ENCODE measurements around the gene CRYBB1. TPM values are rescaled to one million over a fixed set of nuclear protein-coding genes. Genes with fewer than 3 reads are reported as not detected.

CRYBB1 gene
- total and polyA plus RNA-seq, 2 donors (not counting 3 experiments of a cell fraction or from before 2014, with no cell fraction given) = not detected

DNA sequence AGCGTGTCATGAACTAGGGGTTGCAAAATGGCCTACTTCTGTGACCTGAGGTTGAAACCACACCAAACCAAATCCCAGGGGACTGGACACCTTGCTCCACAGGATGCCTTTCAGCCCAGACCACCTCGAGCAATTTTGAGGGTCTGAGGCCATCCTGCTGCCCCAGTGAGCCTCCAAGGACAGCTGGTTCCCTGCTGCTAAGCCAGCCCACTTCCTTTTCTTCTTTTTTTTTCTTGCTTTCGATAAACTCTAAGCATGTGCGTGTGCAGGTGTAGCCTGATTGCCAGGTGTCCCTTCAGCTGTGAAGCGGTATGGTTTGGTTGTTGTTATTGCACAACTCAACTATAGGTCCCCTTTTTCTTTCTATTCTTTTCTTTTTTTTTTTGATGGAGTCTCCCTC is 2.7 kb downstream of the CRYBB1 start:
- FAIRE-seq = no peak
- H3K9me3 ChIP-seq (replicated peaks; ENCODE audit: control insufficient read depth, insufficient read depth, low read length) = no peaks in the 10 kb centered on the region
- no peak overlapping the region for H3K4me3 ChIP-seq (replicated peaks in 1 of 3; ENCODE audit: insufficient read depth in 1 of 3, low read depth in 1 of 3, low read length in 3 of 3)
- intact Hi-C loops (cut with micrococcal nuclease) = no loop called here
- no peak for DNase-seq (ENCODE audit: low read depth, low spot score)
- no peak overlapping the region for H3K9ac ChIP-seq (replicated peaks; ENCODE audit: extremely low read depth, insufficient read depth, low read length)
- H3K9me1 ChIP-seq (replicated peaks; ENCODE audit: control insufficient read depth, extremely low read depth, insufficient read depth, low read length) = no peaks in the 10 kb centered on the region
- no peaks in the 10 kb centered on the region for H3K79me2 ChIP-seq (ENCODE audit: control insufficient read depth, insufficient read depth, low read length)
- H3K36me3 ChIP-seq (ENCODE audit: control insufficient read depth in 2 of 2, extremely low read depth in 1 of 2, insufficient read depth in 2 of 2, low read length in 2 of 2) = no peaks in the 10 kb centered on the region
- ChIA-PET POLR2A (no interaction called here), CTCF (no interaction called here)
- dilution Hi-C loops (cut with MboI; ENCODE audit: extremely low pct_ligation_motif_present, low sequenced_read_pairs) = no loop called here
- TF ChIP-seq FOS (IDR thresholded peaks at IDR 0.05; ENCODE audit: borderline replicate concordance, insufficient read depth, low read length) (no peak), JUN (IDR thresholded peaks at IDR 0.05; ENCODE audit: borderline replicate concordance, insufficient read depth, insufficient read length, low read depth) (no peak), GATA2 (IDR thresholded peaks at IDR 0.05; ENCODE audit: insufficient read depth, insufficient read length, low read depth, low read length) (no peak), POLR2AphosphoS5 (IDR thresholded peaks at IDR 0.05; ENCODE audit: insufficient read depth, low read depth, low read length) (no peak), POLR2A (IDR thresholded peaks at IDR 0.05; ENCODE audit: low read depth, low read length) (no peak), EZH2 (IDR thresholded peaks at IDR 0.05; ENCODE audit: borderline replicate concordance, low read depth, low read length, severe bottlenecking) (no peak), MYC (IDR thresholded peaks at IDR 0.05; ENCODE audit: low read depth, low read length) (no peak)
- TF ChIP-seq, protein P1, sequence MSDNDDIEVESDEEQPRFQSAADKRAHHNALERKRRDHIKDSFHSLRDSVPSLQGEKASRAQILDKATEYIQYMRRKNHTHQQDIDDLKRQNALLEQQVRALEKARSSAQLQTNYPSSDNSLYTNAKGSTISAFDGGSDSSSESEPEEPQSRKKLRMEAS (IDR thresholded peaks at IDR 0.05; ENCODE audit: insufficient read depth, insufficient read length) = no peak
- TF ChIP-seq, protein P2, sequence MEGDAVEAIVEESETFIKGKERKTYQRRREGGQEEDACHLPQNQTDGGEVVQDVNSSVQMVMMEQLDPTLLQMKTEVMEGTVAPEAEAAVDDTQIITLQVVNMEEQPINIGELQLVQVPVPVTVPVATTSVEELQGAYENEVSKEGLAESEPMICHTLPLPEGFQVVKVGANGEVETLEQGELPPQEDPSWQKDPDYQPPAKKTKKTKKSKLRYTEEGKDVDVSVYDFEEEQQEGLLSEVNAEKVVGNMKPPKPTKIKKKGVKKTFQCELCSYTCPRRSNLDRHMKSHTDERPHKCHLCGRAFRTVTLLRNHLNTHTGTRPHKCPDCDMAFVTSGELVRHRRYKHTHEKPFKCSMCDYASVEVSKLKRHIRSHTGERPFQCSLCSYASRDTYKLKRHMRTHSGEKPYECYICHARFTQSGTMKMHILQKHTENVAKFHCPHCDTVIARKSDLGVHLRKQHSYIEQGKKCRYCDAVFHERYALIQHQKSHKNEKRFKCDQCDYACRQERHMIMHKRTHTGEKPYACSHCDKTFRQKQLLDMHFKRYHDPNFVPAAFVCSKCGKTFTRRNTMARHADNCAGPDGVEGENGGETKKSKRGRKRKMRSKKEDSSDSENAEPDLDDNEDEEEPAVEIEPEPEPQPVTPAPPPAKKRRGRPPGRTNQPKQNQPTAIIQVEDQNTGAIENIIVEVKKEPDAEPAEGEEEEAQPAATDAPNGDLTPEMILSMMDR (IDR thresholded peaks at IDR 0.05; ENCODE audit: extremely low read depth in 1 of 2, insufficient read depth in 1 of 2, low read depth in 1 of 2, low read length in 2 of 2) = no peak
- H4K20me1 ChIP-seq (replicated peaks; ENCODE audit: control insufficient read depth, extremely low read depth, insufficient read depth, low read length) = no peaks in the 10 kb centered on the region
- H3K4me2 ChIP-seq (ENCODE audit: insufficient read depth, low read length) = no peak overlapping the region
- BruUV-seq (replicated peaks) = no TSS peak
- no peak overlapping the region for H3K27ac ChIP-seq (ENCODE audit: insufficient read depth, low read depth, low read length)
- peaks cover 3 to 17% of the 10 kb centered on the region in 2 experiments for H3K27me3 ChIP-seq (ENCODE audit: control insufficient read depth in 2 of 2, insufficient read depth in 2 of 2, low read length in 2 of 2)
- no peak overlapping the region for H2AFZ ChIP-seq (ENCODE audit: low read depth, low read length)
- H3K4me1 ChIP-seq (ENCODE audit: control insufficient read depth, extremely low read depth, insufficient read depth, low read length) = no peaks in the 10 kb centered on the region

Data from endothelial cell of umbilical vein (primary cell).